ENCODE results near the gene FHIP1A. TPM values are rescaled to one million over a fixed set of nuclear protein-coding genes. Genes with fewer than 3 reads are reported as not detected.

The FHIP1A gene
- total RNA-seq, 1 experiment from 2014 or later: 2.2 TPM

DNA sequence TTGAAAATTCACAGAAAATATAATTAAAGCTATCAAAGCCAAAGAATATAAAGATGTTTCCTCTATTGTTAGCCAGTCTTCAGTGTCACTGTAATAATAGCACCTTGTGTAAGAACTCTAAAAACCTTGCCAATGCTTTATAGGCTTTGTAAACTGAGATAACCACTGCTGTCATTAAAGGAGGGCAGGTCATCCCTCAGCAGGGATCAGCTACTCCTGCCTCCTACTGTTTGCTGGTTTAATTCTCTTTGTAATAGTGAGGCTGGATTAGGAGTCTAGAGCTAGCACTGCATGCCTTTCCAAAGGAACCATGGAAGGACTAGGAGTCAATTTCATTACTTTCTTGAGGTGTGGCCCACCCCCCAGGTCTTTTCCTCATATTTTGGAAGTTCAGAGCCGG is 46.2 kb downstream of the FHIP1A start:
- no peak for DNase-seq (ENCODE audit: low spot score)

DNA sequence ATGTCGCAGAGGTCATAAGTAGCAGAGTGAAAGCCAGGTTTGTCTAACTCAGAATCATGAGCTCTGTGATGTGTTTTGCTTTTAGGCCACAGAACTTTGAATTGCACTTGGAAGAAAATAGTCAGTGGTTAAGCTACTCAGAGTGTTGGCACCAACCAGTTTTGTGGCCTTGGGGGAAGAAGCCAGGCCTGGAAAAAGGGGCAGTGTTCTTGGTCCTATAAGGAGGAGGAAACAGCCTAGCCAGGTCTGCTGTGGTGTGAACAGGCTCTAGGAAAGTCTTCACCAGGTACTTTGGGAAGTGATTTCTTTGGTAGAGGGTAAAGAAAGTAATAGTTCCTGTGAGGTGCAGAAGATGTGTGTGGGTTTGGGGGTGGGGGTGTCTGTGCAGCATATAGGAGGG is 49.2 kb downstream of the FHIP1A start:
- DNase-seq (ENCODE audit: low spot score): no peak

Other genes starting within 250 kb of the FHIP1A start
- not detected in 2 replicates for gene PRSS48, start 132.0 kb upstream of the FHIP1A start, total RNA-seq (2014; rRNA removed; shearing (Covaris generic))
- gene SH3D19, start 83.6 kb upstream of the FHIP1A start, total RNA-seq (2014; rRNA removed; shearing (Covaris generic)): 21.5 and 41.2 TPM in 2 replicates

Measured in HT-29 (cell line).